T follicular helper cell (primary cell): ENCODE results near the gene STRADA.

Experiments used
- DNase-seq: peaks from one replicate; pipeline ENCODE4 v3.0.0-alpha.2; 2020; ENCODE audit warnings: low read depth

The STRADA gene

GRCh38 chr17:63701868-63702720, 39.5 kb downstream of the STRADA start:
- peak; percentile 71 for DNase-seq

DNA sequence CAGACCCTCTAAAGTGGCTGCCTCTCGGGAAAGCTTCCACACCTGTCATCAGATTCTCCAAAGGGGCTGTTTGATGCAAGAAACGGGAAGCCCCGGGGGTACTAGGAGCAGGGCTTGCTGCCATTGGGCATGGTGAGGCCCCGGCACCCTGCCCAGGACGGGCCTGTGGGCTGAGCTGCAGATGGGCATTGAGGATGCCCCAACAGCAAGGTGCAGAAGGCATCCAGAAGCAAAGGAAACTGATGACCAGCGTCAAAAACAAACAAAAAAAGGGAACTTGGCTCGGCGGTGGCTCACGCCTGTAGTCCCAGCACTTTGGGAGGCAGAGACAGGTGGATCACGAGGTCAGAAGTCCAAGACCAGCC, 40.2 kb downstream of the STRADA start:
- DNase-seq = no peak

DNA sequence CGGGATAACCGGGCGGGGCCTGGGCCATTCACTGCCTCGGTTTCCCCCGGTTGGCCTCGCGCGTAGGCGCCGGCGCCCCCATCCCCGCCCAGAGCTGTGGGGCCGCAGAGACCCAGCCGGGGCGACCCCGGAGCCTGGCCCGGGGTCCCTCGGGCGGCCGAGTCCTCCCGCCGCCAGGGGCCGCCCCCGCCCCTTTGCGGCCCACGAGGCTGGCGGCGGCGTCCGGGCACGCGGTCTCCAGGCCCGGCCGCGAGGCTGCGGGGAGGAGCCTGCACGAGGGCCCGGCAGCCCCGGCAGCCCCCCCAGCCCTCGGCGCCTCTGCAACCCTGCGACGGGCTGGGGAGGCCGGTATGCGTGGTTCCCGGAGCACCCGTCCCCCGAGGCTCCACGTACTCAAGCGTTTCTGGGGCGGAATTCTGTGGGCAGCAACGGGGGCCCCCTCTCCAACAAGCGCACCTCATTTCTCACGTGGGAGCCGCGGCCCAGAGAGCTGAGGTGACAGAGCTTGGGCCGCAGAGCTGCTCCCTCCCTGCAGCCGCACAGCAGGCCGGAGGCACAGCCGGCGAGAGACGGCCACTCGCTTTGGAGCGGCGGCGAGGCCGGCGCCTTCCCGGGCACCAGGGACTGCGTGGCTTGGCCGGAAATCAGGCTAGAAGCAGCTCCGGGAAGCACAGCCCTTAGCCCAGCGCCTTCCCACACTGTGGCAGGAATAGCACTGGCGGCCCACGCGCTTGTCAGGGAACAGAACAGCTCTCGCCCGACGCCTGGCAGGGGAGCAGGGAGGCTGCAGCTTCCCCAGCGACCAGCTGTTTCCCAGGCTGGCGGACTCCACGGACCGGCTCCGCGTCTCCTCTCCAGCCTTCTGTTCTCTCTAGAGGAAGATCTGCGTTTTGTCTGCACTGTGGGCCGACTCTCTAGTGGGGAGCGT, 40.8 kb downstream of the STRADA start:
- peak; percentile 32 for DNase-seq

DNA sequence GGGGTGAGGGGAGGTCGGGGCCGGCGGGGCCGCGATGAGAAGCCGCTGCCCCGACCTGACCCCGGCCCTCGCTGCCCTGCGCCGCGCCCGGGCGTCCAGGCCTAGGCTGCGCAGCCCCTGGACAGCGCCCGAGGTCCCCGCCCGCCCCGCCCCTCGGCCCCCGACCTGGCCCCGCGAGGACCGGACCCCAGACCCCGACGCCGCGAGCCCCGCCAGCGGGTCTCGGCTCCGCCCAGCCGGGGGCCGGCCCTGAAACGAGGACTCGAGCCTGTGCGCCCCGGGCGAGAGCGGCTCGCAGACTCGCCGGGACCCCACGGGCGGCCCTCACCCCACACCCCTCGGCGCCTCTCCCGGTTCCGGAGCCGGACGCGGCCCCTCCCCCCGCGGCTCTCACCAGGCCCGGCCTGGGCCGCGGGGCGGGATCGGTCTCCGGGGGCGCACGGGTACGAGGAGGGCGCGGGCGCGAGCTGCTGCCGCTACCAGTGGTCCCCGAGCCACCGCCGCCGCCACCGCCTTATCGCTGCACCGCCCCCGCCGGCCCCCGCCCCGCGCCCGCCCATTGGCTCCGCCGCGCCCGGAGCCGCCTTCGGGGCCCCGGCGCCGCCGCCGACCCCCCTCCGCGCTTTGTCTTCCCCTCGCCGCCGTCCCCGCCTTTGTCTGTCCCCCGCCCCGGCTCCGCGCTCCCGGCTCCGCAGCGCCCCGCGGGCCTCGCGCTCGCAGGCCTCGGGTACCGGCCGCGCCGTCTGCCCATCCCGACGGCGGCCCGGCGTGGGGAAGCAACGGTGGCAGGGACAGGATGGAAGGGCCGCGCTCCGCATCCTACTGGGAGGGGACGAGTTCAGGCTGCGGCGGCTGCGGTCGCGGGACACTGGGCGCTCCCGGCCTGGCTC, 41.7 kb downstream of the STRADA start, which contains the start of gene LIMD2:
LIMD2 (minus strand) TSS at position 488 of the 890 bp plus-strand sequence. CDS start 827 bp downstream, outside the sequence.
- peak; percentile 81 for DNase-seq

GRCh38 chr17:63698886-63699637, 42.5 kb downstream of the STRADA start:
- DNase-seq = peak; percentile 81

GRCh38 chr17:63698381-63698885, 43.2 kb downstream of the STRADA start:
- no peak for DNase-seq

DNA sequence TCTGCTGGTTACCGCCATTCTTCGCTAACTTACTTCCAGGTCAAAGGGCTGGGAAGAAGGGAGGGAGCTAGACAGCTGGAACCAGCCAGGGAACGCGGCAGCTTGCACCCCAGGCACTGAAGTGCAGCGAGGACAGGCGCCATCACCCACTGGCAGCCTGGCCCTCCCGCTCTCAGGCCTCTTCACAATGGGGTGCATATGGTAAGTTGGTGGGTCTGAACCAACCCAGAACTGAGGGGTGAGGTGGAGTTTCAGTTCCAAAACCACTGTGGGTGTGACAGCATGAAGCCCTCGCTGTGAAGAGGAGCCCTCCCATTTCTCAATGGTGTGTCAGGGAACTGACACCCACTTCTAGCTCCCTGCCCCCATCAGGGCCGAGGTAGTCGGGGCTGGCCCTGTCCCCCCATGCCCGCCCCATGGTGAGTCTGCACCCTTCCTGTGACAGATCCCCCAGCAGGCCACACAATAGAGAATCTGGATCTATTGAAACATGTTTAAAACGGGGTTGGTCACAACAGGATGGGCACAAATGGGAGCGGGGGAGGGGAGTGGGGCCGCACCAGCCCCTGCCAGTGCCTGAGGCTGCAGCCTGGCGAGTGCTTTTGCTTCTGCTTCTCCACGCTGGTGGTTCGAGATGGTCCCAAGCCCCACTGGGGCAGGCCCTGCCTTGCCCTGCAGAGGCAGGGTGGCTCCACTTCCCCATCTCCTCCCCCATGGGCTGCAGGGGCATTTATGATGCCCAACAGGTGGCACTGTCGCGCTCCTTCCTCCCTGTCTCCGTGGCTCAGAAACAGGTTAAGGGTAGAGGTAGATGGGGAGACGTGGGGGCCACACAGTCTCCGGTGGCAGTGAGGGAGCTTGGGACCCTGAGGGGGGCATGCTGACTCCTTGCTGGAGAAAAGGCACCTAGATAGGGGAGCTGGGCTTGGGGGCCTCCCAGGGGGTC, 44.0 kb downstream of the STRADA start:
- peak; percentile 81 for DNase-seq

DNA sequence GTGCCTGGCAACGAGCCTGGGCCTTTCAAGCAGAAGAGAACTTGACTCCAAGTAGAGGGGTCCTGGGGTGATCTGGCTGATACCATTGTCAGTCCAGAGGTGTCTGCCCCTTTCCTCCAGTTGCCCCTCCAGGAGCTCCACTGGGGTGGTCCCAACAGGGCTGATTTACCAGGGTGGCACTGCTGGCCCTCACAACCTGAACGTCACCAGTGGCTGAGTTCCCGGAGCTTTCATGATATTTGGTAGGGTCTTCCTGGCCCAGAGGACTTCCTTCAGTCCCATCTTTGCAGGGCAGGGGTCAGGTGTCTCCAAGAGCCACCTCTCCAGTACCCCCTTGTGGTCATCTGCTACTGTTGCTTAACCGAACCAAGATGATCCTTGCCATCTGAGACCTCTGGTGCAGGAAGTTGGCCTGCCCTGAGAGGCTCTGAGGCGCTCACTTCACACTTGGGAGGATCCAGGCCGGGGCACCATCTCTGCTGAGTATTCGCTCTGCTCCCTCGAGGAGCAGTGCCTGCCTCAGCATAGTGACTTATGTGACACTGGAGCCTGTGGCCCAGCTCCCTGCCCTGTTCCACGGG, 45.1 kb downstream of the STRADA start:
- peak; percentile 12 for DNase-seq

DNA sequence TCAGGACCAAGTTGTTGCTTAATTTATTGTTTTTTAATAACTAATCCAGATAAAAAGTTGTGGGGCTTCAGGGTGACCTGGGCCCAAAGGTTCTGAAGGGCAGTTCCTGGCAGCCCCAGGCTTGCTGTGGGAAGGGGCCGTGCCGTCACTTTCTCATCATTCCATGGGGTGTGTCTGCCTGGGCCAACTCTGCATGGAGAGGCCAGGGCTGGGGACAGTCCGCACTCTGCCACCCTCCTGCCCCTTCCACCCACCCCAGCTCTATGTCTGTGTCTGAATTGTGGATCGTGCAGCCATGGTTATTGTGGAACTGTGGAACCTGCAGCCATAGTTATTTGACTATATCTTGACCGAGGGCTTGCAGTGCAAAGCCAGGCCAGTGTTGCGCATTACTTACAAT, 45.7 kb downstream of the STRADA start:
- no peak for DNase-seq

DNA sequence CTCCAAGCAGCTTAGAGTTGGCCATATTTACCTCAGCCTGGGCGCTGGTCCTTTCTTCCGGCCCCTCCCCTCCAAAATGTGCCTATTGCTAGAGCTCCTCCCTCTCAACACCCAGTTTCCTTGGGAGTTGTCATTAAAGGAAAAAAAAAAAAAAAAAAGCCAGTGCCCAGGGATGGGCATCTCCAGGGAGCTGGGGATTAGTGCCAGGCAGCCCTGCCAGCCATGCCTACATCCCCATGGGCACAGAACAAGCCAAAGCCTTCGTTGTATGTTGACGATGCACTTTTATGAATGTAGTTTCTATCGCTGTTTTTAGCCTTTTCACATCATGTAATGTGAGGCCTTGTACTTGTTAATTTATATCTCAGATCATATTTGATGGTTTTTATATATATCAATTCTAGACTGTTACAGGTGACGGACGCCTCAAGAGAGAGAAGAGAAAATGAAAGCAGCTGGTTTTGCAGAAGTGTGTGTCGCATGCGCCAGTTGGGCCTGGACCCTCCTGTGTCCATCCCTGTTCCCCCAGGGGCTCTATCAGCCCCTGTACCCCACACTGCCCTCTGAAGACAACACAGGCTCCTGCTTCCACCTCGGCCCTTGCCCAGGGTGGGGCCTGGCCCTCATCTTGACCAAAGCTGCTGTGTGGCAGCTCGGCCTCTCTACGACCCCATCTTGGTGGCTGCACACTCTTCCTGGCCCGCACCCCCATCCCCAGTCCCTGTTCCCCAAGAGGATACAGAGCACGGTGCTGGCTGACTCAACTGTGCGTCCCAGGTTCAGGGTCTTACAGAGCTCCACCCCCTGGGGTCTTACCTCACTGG, 46.4 kb downstream of the STRADA start:
- no peak for DNase-seq

DNA sequence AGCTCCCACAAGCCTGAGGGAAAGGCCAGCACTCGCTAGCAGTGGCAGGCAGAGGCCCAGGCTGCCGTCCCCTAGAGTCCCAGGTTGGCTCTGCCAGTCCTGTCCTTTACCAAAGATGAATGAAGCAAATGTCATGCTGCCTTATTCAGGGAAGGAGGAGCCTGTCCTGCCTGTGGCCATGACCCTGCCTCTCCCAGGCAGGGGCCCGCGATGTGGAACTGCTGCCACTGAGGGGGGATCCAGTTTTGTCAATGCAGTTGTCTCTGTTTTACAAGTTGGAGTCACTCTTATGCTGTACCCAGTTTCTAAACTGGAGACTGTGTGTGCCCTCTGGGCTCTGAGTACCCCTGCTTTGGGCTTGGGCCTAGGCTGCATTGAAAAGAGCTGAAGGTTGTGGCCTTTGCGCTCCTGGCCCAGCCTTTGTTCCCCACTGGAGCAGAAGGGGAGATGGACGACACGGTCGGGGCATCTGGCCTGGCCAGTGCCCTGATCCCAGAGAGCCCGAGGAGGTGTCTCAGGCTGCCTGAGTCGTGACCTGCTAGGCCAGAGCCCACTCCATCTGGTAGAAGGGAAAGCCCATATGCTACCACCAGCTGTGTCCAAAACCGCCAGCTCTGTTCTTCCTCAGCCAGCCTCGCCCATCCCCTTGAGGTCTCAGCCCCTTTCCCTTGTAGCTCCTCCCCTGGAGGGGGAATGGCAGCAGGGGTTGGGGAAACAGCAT, 47.2 kb downstream of the STRADA start:
- no peak for DNase-seq

DNA sequence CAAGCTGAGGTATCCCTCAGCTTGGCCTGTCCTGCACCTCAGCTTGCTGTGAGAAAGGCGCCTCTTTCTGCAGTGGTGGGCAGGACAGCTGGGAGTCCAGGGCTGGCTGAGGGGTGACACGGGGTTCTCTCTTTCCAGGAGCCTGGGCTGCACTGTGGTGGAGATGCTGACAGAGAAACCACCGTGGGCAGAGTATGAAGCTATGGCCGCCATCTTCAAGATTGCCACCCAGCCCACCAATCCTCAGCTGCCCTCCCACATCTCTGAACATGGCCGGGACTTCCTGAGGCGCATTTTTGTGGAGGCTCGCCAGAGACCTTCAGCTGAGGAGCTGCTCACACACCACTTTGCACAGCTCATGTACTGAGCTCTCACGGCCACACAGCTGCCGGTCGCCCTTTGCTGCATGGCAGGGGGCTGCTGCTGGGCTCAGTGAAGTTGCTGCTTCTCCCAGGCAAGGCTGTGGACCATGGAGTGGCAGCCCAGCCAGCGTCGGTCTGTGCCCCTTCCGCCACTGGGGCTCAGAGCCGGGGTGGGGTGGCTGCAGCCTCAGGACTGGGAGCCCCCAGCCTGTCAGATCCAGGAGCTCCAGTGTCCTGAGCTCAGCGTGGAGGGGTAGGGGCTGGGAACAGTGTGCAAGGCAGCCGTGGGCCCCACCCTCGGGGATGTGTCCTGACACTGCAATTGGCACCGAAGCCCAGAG, 48.0 kb downstream of the STRADA start:
- no peak for DNase-seq

GRCh38 chr17:63692195-63692816, 49.3 kb downstream of the STRADA start:
- no peak for DNase-seq

GRCh38 chr17:63689479-63689878, 52.1 kb downstream of the STRADA start:
- DNase-seq = no peak

DNA sequence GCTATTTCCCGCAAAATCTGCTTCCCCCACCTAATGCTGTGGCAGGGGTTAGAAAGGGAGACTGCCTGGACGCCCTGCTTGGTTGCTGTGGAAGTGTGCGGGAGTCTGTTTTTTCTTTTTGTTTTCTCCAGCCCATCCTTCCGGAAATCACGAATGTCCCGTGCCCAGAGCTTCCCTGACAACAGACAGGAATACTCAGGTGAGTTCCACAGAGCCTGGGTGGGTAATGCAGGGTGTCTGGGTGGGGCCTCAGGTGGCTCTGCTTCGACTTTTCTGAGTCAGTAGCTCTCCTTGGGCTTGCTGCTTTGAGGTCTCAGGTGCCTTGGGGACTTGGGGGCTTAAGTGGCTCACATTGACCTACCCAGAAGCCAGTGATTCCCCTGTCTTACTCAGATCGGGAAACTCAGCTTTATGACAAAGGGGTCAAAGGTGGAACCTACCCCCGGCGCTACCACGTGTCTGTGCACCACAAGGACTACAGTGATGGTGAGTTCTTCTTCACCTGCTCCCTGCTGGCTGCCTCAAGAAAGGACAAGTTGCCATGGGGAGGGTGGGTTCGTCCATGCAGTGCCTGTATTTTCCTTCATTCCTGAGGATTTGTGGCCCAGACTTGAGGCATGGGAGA, 53.1 kb downstream of the STRADA start:
- no peak for DNase-seq

DNA sequence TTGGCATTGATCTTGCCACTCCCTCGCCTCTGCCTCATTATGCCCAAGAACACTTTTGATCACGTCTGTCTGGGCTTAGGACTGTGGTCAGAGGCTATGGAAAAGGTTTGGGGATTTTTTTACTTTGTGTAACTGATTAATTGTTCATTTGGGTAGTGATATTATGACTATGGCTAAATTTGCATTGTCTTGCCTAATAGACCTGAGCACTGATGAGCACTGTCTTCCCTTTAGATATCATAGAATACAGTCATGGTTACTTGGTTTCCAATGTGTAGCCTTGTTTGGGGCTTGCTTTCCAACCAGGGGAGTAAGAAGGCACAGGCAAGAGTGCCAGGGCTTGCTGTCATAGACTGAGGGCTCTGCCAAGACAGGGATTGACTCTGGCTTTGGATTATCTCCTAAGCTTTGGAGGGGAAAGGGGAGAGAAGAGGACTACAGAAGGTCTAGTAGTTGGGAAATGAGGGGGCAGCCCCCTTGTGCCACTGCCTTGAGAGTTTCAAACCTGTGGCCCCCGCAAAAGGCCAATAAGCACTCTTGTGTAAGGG, 55.4 kb downstream of the STRADA start:
- DNase-seq = no peak
